ENCODE measurements around the gene MARCHF9. TPM values are rescaled to one million over a fixed set of nuclear protein-coding genes. Genes with fewer than 3 reads are reported as not detected.

MARCHF9 gene
- total RNA-seq, 2 donors from 2014 or later, result 5.2 to 9.9 TPM

DNA sequence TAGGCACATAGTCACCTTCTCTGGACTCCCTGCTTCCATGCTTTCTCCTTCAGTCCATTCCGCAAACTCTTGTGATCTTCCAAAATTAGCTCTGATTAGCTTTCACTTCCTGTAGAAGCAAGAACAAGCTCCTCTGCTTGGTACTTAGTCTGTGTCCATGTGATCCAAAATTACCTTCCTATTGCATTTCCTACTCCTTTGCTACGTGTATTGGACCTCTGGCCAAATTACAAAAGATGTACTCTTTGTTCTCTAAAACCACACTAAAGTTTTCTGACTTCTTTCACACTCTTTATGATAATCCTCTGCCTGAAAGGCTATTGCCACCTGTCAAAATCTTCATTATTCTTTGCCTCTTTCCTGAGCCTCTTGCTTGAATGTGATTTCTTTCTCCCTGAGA, 26.9 kb downstream of the MARCHF9 start:
- intact Hi-C loops (cut with DNase I), result no loop called here
- 53 to 63% methylated on average over 2 of the region's 2 CpGs for WGBS, 2 donors
- Histone ChIP-seq H3K4me1 (peaks cover 28% of the 10 kb centered on the region), H3K27me3 (no peaks in the 10 kb centered on the region), H3K9me3 (no peaks in the 10 kb centered on the region), H3K4me3 (no peak overlapping the region), H3K27ac (peak overlapping the region in 2 of 4 donors; percentile 74 to 76), H3K36me3 (replicated peaks in 1 of 2; ENCODE audit: insufficient read depth in 1 of 2, low read depth in 2 of 2) (peaks cover 0 to 10% of the 10 kb centered on the region in 2 donors)
- DNase-seq, result no peak
- ATAC-seq, result no peak
- TF ChIP-seq POLR2A (IDR thresholded peaks at IDR 0.05), result no peak
- TF ChIP-seq, protein P1, sequence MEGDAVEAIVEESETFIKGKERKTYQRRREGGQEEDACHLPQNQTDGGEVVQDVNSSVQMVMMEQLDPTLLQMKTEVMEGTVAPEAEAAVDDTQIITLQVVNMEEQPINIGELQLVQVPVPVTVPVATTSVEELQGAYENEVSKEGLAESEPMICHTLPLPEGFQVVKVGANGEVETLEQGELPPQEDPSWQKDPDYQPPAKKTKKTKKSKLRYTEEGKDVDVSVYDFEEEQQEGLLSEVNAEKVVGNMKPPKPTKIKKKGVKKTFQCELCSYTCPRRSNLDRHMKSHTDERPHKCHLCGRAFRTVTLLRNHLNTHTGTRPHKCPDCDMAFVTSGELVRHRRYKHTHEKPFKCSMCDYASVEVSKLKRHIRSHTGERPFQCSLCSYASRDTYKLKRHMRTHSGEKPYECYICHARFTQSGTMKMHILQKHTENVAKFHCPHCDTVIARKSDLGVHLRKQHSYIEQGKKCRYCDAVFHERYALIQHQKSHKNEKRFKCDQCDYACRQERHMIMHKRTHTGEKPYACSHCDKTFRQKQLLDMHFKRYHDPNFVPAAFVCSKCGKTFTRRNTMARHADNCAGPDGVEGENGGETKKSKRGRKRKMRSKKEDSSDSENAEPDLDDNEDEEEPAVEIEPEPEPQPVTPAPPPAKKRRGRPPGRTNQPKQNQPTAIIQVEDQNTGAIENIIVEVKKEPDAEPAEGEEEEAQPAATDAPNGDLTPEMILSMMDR (IDR thresholded peaks at IDR 0.05), result no peak

DNA sequence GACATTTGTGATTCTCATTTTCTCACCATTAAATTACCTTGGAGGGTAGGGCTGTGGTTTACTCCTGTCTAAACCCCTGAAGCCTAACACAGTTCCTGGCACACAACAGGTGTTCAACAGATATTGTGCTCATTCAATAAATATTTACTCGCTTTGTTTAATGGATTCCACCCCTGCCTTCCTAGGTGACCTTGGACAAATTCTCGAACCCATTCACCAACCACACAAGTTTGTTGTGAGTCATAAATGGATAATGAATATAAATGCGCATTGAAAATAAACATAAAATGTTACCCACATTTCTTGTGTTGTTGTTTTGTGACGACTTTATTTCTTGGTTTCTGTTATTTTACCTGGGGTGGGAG, 27.3 kb downstream of the MARCHF9 start:
- H3K27ac ChIP-seq, result peak overlapping the region in 3 of 4 donors; percentile 71 to 76 (median 74)
- H3K36me3 ChIP-seq (replicated peaks in 1 of 2; ENCODE audit: insufficient read depth in 1 of 2, low read depth in 2 of 2), result peaks cover 0 to 10% of the 10 kb centered on the region in 2 donors
- DNase-seq, result no peak
- peaks cover 28% of the 10 kb centered on the region for H3K4me1 ChIP-seq
- TF ChIP-seq, protein P1 (IDR thresholded peaks at IDR 0.05), result no peak
- TF ChIP-seq POLR2A (IDR thresholded peaks at IDR 0.05), result no peak
- peak; percentile 28 for ATAC-seq
- 3 to 6% methylated on average over 4 of the region's 4 CpGs for WGBS, 2 donors
- H3K4me3 ChIP-seq, result no peak overlapping the region
- intact Hi-C loops (cut with DNase I), result no loop called here
- no peaks in the 10 kb centered on the region for H3K9me3 ChIP-seq
- no peaks in the 10 kb centered on the region for H3K27me3 ChIP-seq

DNA sequence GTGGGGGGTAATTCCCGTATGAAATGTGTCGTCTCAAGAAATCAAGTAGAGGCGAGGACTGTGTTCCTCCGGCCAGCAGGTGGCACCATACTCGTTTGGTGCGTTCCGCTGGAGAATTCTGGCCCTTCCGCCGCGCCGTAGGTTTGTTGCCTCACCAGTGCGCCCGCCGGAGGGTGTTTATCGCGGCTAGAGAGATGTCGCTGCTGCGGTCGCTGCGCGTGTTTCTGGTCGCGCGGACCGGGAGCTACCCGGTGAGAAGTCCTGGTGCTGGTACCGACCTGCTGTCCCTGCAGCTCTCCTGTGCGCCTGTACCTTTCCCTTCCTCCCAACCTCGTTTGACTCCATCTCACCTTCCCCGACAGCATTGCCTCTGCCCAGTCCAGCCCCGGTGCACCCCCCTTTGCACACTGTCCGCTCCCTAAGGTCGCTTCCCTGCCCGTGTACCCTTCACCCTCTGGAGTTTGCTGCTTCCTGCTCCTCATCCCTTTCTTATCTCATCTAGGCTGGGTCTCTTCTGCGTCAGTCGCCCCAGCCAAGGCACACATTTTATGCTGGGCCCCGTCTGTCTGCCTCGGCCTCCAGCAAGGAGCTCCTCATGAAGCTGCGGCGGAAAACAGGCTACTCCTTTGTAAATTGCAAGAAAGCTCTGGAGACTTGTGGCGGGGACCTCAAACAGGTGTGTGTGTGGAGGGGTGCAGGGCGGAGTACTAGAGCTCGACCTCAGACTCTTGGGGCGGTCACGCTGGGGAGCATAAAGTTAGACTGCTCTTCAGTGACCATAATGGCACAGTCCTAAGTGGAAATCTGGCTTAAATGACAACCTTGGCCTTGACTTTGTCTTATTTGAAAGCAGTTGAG, 27.9 kb downstream of the MARCHF9 start, which contains the start of gene TSFM:
TSFM (plus strand) TSS at position 180 of the 858 bp plus-strand sequence; CDS start at position 195, 15 bp downstream.
- ATAC-seq (peak; percentile 98), DNase-seq (peak; percentile 95 to 97 (median 96))
- 0% methylated on average over 37 to 45 of the region's 45 CpGs for WGBS, 2 donors
- peak; percentile 37 to 84 (median 82) for TF ChIP-seq POLR2A (IDR thresholded peaks at IDR 0.05)
- TF ChIP-seq, protein P1 (IDR thresholded peaks at IDR 0.05), result peak; percentile 86 to 98 (median 97)
- H3K36me3 ChIP-seq (replicated peaks in 1 of 2; ENCODE audit: insufficient read depth in 1 of 2, low read depth in 2 of 2), result peaks cover 0 to 14% of the 10 kb centered on the region in 2 donors
- H3K27me3 ChIP-seq, result no peaks in the 10 kb centered on the region
- H3K4me3 ChIP-seq, result peak within 1 kb of the TSS; percentile 64 to 98
- no peaks in the 10 kb centered on the region for H3K9me3 ChIP-seq
- H3K4me1 ChIP-seq, result peaks cover 28% of the 10 kb centered on the region
- peak within 1 kb of the TSS; percentile 55 to 76 (median 72) for H3K27ac ChIP-seq
- intact Hi-C loops (cut with DNase I), result no loop called here

DNA sequence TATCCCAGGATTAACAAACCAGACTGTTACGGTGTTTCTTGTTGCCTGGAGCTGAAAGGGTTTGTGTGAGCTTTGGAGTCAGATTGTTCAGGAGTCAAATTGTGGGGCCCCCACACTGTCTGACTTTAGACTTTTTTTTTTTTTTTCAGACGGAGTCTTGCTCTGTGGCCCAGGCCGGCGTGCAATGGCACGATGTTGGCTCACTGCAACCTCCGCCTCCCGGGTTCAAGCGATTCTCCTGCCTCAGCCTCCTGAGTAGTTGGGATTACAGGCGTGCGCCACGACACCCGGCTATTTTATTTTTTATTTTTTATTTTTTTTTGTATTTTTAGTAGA, 28.5 kb downstream of the MARCHF9 start:
- peaks cover 28% of the 10 kb centered on the region for H3K4me1 ChIP-seq
- WGBS, 2 donors, result 71 to 83% methylated on average over 12 of the region's 12 CpGs
- peaks cover 0 to 14% of the 10 kb centered on the region in 2 donors for H3K36me3 ChIP-seq (replicated peaks in 1 of 2; ENCODE audit: insufficient read depth in 1 of 2, low read depth in 2 of 2)
- peak overlapping the region in 1 of 2 donors; percentile 98 for H3K4me3 ChIP-seq
- TF ChIP-seq POLR2A (IDR thresholded peaks at IDR 0.05), result no peak
- TF ChIP-seq, protein P1 (IDR thresholded peaks at IDR 0.05), result no peak
- no peaks in the 10 kb centered on the region for H3K27me3 ChIP-seq
- DNase-seq (no peak), ATAC-seq (no peak)
- intact Hi-C loops (cut with DNase I), result no loop called here
- no peaks in the 10 kb centered on the region for H3K9me3 ChIP-seq
- no peak overlapping the region for H3K27ac ChIP-seq
